ENCODE measurements around the gene LMO1. TPM values are rescaled to one million over a fixed set of nuclear protein-coding genes. Genes with fewer than 3 reads are reported as not detected.

LMO1 gene
- total RNA-seq, 2 experiments from 2014 or later, result not detected

- ChIA-PET CTCF (ENCODE audit: unreplicated experiment) (no interaction called here), POLR2A (no interaction called here)
- Histone ChIP-seq H3K27ac (ENCODE audit: low read depth, low read length, poor library complexity, severe bottlenecking) (no peak overlapping the region), H3K9me3 (ENCODE audit: low read length) (no peaks in the 10 kb centered on the region), H3K4me3 (ENCODE audit: low read depth, low read length, poor library complexity, severe bottlenecking) (no peak overlapping the region), H3K4me1 (ENCODE audit: insufficient read depth, low read length, poor library complexity, severe bottlenecking) (no peaks in the 10 kb centered on the region), H3K9me2 (ENCODE audit: insufficient read depth, low read length) (no peaks in the 10 kb centered on the region), H4K20me1 (ENCODE audit: insufficient read depth, low read length) (no peaks in the 10 kb centered on the region), H3K4me2 (ENCODE audit: low read length) (no peak overlapping the region), H2AFZ (ENCODE audit: low read length) (no peak overlapping the region), H3K36me3 (ENCODE audit: insufficient read depth, low read length) (no peaks in the 10 kb centered on the region), H3K79me2 (ENCODE audit: insufficient read depth, low read depth, low read length) (no peaks in the 10 kb centered on the region)
- no TSS peak for BruUV-seq (replicated peaks)
- TF ChIP-seq EZH2phosphoT487 (IDR thresholded peaks at IDR 0.05; ENCODE audit: borderline replicate concordance, low read depth, low read length) (no peak), CTCF (conservative IDR thresholded peaks at IDR 0.05; ENCODE audit: low read length) (peak; percentile 75)
- DNase-seq (ENCODE audit: low spot score), result no peak
- intact Hi-C loops (cut with micrococcal nuclease; ENCODE audit: unreplicated experiment), result no loop called here
Measured at GRCh38 chr11:8209208-8209807, 54.4 kb downstream of the LMO1 start.

- Histone ChIP-seq H3K9me3 (ENCODE audit: low read length) (no peaks in the 10 kb centered on the region), H3K27ac (ENCODE audit: low read depth, low read length, poor library complexity, severe bottlenecking) (no peak overlapping the region), H3K9me2 (ENCODE audit: insufficient read depth, low read length) (no peaks in the 10 kb centered on the region), H4K20me1 (ENCODE audit: insufficient read depth, low read length) (no peaks in the 10 kb centered on the region), H3K4me3 (ENCODE audit: low read depth, low read length, poor library complexity, severe bottlenecking) (no peak overlapping the region), H2AFZ (ENCODE audit: low read length) (no peak overlapping the region), H3K36me3 (ENCODE audit: insufficient read depth, low read length) (no peaks in the 10 kb centered on the region), H3K79me2 (ENCODE audit: insufficient read depth, low read depth, low read length) (no peaks in the 10 kb centered on the region), H3K4me1 (ENCODE audit: insufficient read depth, low read length, poor library complexity, severe bottlenecking) (no peaks in the 10 kb centered on the region), H3K4me2 (ENCODE audit: low read length) (no peak overlapping the region)
- ChIA-PET POLR2A (interaction anchor here (0.7 to 0.9 kb wide), 2 partner anchors 12 to 35 kb away, joined by 3 read pairs; no protein-coding TSS in a partner anchor), CTCF (ENCODE audit: unreplicated experiment) (no interaction called here)
- TF ChIP-seq EZH2phosphoT487 (IDR thresholded peaks at IDR 0.05; ENCODE audit: borderline replicate concordance, low read depth, low read length), result no peak
- no peak for TF ChIP-seq CTCF (conservative IDR thresholded peaks at IDR 0.05; ENCODE audit: low read length)
- intact Hi-C loops (cut with micrococcal nuclease; ENCODE audit: unreplicated experiment), result no loop called here
- no peak for DNase-seq (ENCODE audit: low spot score)
- no TSS peak for BruUV-seq (replicated peaks)
Measured at GRCh38 chr11:8207080-8208000, 56.3 kb downstream of the LMO1 start.

Measured in OCI-LY7 (cell line).